ENCODE measurements around the gene ALDH1A1. TPM values are rescaled to one million over a fixed set of nuclear protein-coding genes. Genes with fewer than 3 reads are reported as not detected.

ALDH1A1 gene
- total and polyA plus RNA-seq, 2 of the 8 experiments (the other 6 are each of a cell fraction or from before 2014, with no cell fraction given), result 0.50 to 0.82 TPM

- TF ChIP-seq ATF2 (IDR thresholded peaks at IDR 0.05; ENCODE audit: low read length) (no peak), ATF3 (IDR thresholded peaks at IDR 0.05; ENCODE audit: insufficient read depth, low read depth, low read length) (no peak), EZH2 (IDR thresholded peaks at IDR 0.05; ENCODE audit: low read depth, low read length, severe bottlenecking) (no peak), RFX5 (IDR thresholded peaks at IDR 0.05; ENCODE audit: borderline replicate concordance, low read depth, low read length) (no peak), TEAD4 (IDR thresholded peaks at IDR 0.05; ENCODE audit: low read depth, low read length) (no peak), SP2 (IDR thresholded peaks at IDR 0.05; ENCODE audit: low read length) (no peak), GABPA (IDR thresholded peaks at IDR 0.05; ENCODE audit: borderline replicate concordance, insufficient read depth, low read length) (no peak)
These were observed 1.1 kb downstream of the ALDH1A1 start (continued) for GRCh38 chr9:72951520-72952380.

Measured in H1 (cell line).